RWPE2 (cell line): ENCODE results near the gene IARS2.

Experiments used
- ATAC-seq: fragments of 200-7000 bp; cut with Tn5 transposase; 3 replicates; pipeline ENCODE4 v1.9.1; 2021; ENCODE audit warnings: low read depth
- DNase-seq: peaks from one replicate; pipeline ENCODE4 v3.0.0-alpha.2; 2020; ENCODE audit warnings: low spot score
- H3K27ac ChIP-seq: fragments of 450-650 bp; 2 replicates; pipeline ENCODE4 v1.5.1; 2017; ENCODE audit warnings: mild to moderate bottlenecking; ENCODE audit not compliant: poor library complexity, severe bottlenecking
- H3K27me3 ChIP-seq: fragments of 250-450 bp; sonication (Bioruptor Pico); 2 replicates; pipeline ENCODE4 v1.5.1; 2021; ENCODE audit warnings: mild to moderate bottlenecking, moderate library complexity; ENCODE audit not compliant: insufficient read depth, poor library complexity, severe bottlenecking
- H3K36me3 ChIP-seq: fragments of 250-450 bp; sonication (Bioruptor Pico); 2 replicates; pipeline ENCODE4 v1.5.1; 2020; ENCODE audit warnings: low read depth, mild to moderate bottlenecking, moderate library complexity
- H3K4me1 ChIP-seq: fragments of 250-450 bp; sonication (Bioruptor Pico); 2 replicates; pipeline ENCODE4 v1.5.1; 2021; ENCODE audit warnings: mild to moderate bottlenecking, moderate library complexity; ENCODE audit not compliant: insufficient read depth, poor library complexity, severe bottlenecking
- H3K4me3 ChIP-seq: fragments of 250-450 bp; sonication (Bioruptor Pico); 2 replicates; pipeline ENCODE4 v1.5.1; 2021; ENCODE audit warnings: mild to moderate bottlenecking, moderate library complexity; ENCODE audit not compliant: severe bottlenecking
- H3K9me3 ChIP-seq: fragments of 250-450 bp; sonication (Bioruptor Pico); 2 replicates; pipeline ENCODE4 v1.5.1; 2021; ENCODE audit warnings: mild to moderate bottlenecking, moderate library complexity; ENCODE audit not compliant: severe bottlenecking
- TF ChIP-seq, protein P1 (sequence below): fragments of 450-650 bp; IDR thresholded peaks from one replicate; pipeline ENCODE4 v1.5.1; 2017; ENCODE audit warnings: mild to moderate bottlenecking, moderate library complexity; ENCODE audit not compliant: poor library complexity, severe bottlenecking

Gene IARS2

DNA sequence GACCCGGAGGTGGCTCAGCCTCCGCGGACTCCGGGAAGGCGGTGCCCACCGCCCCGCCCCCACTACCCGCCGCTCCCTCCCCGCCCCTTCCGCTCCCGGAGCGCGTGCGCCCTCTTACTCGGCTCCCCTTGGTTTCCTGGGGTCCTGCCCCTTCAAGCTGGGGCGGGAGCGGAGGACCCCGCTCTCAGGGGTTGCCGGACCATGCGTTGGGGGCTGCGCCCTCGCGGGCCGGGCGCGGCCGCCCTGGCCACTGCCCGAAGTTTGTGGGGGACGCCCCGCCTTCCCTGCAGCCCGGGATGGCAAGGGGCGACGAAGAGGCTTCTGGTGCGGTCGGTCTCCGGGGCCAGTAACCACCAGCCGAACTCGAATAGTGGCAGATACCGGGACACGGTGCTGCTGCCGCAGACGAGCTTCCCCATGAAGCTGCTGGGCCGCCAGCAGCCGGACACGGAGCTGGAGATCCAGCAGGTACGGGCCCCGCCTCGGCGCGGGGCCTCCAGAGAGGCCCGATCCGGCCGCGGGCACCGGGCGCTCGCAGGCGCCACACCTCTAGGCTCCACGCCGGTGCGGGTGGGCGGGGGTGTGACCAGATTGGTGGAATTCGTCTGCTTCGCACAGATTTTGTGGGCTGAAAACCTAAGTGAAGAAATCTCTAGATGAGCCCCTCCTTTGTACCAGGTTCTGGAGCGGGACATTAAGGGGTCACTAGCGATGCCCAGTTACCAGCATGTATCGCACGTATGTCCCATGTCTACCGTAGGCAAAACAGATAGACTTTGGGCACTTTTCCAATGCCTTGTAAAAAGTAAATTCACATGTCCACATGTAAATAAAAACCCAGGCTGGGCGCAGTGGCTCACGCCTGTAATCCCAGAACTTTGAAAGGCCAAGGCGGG is at the start of gene IARS2:
TSS of gene IARS2 (plus strand) at position 117 of the 896 bp plus-strand sequence. CDS start at position 202, 85 bp downstream.
- Histone ChIP-seq H3K27me3 (no peaks in the 10 kb centered on the region), H3K9me3 (no peaks in the 10 kb centered on the region), H3K36me3 (peaks cover 13% of the 10 kb centered on the region), H3K4me1 (no peaks in the 10 kb centered on the region), H3K4me3 (peak within 1 kb of the TSS; percentile 65), H3K27ac (peak within 1 kb of the TSS; percentile 49)
- TF ChIP-seq, protein P1, sequence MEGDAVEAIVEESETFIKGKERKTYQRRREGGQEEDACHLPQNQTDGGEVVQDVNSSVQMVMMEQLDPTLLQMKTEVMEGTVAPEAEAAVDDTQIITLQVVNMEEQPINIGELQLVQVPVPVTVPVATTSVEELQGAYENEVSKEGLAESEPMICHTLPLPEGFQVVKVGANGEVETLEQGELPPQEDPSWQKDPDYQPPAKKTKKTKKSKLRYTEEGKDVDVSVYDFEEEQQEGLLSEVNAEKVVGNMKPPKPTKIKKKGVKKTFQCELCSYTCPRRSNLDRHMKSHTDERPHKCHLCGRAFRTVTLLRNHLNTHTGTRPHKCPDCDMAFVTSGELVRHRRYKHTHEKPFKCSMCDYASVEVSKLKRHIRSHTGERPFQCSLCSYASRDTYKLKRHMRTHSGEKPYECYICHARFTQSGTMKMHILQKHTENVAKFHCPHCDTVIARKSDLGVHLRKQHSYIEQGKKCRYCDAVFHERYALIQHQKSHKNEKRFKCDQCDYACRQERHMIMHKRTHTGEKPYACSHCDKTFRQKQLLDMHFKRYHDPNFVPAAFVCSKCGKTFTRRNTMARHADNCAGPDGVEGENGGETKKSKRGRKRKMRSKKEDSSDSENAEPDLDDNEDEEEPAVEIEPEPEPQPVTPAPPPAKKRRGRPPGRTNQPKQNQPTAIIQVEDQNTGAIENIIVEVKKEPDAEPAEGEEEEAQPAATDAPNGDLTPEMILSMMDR: no peak
- DNase-seq (peak; percentile 44), ATAC-seq (peak; percentile 70)

DNA sequence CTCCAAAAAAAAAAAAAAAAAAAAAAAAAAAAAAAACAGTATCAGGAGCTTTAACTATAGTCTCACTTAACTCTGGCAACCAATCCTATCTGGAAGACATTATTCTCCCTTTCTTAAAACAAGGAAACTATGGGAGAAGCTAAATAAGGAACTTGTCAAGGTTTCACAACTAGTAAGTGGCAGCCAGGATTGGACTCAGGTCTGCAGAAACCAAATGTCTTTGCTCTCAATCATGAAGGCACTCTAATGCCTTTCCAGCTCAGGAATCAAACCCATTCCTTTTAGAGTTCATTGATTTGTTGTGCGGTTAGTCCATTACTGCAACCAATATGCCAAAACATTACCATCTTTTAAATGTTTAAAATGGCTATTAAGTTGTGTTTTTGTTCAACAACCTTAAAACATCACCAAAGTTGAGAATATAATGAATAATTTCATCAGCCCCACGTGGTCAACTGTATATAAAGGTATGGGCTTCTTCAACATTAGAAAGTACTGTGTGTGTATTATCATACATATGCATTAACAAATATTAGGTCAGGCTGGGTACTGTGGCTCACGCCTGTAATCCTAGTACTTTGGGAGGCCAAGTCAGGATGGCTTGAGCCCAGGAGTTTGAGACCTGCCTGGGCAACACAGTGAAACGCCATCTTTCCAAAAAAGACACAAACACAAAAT is 49.1 kb upstream of the IARS2 start:
- TF ChIP-seq, protein P1: no peak
- ATAC-seq (no peak), DNase-seq (no peak)
- H3K27ac ChIP-seq: no peak overlapping the region
- H3K36me3 ChIP-seq: peaks cover 6% of the 10 kb centered on the region
- no peaks in the 10 kb centered on the region for H3K27me3 ChIP-seq
- H3K4me3 ChIP-seq: peak overlapping the region; percentile 76
- H3K9me3 ChIP-seq: no peaks in the 10 kb centered on the region
- peaks cover 4% of the 10 kb centered on the region for H3K4me1 ChIP-seq

DNA sequence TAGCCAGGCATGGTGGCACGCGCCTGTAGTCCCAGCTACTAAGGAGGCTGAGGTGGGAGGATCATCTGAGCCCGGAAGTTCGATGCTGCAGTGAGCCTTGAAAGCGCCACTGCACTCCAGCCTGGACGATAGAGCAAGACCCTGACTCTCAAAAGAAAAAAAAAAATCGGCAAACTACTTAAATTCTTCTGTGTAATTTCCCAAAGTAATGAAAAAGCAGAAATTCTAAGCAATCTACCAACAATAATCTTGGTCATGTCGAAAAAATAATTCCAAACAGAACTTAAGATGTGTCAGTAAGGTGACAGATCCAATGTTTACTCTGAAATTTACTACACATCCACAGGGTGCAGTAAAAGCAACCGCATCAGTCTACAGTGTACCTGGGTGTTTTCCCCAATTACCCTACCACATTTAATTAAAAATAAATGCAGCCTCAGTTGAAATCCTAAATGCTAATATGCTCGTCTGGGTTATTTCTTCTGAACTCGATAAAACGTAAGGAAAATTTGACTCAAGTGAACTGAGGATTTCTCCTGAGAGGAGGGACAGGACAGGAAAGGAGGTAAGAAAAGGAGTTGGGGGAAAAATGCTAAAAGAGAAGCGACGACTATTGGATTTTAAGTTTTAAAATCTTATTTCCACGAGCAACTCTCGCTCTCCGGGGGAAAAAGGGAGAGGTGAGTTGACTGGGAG is 48.4 kb upstream of the IARS2 start:
- TF ChIP-seq, protein P1: no peak
- no peak for DNase-seq
- H3K27me3 ChIP-seq: no peaks in the 10 kb centered on the region
- peak overlapping the region; percentile 45 for H3K27ac ChIP-seq
- no peaks in the 10 kb centered on the region; the same call in 1 of the 2 replicates for H3K36me3 ChIP-seq
- H3K4me1 ChIP-seq: peaks cover 4% of the 10 kb centered on the region
- H3K9me3 ChIP-seq: no peaks in the 10 kb centered on the region
- H3K4me3 ChIP-seq: peak overlapping the region; percentile 76
- no peak for ATAC-seq

DNA sequence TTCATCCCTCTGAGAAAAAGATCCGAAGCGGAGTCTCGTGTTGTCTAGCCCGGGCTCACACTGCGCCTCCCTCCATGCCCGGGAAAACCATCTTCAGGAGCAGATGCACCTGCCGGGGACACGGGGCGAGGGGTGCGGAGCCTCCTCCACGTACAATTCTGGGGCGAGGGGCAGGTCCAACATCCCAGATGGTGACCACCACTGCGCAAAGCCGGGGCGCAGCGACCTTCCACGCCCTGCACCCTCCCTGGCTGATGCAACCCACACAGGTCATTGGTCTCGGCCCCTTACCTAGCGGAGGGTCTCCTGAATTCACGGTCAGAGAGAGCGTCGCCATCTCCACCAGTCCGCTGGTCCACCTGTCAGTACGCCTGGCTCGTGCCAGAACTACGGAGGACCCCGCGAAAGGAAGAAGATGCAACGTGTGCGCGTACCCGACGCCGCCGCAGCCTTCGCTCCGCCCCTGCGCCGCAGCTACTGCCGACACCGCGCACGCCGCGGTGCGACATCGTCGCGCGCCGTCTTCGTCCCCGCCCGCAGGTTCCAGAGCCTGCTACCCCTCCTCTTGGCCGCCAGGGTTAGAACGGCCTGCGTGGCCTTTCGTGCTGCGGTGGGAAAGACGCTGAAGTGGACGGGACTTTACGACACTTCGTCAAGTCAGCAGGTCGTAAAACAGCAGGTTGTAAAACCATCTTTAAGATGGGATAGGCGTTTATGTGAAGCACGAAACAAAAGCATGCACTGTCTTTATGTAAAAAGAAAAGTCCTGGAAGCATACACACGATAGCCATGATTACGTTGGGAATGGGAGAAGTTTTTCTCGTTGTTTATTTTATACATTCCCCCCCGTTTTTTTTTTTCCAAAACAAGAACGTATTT is 47.6 kb upstream of the IARS2 start, which contains the start of gene EPRS1:
TSS of gene EPRS1 (minus strand) at position 454 of the 879 bp plus-strand sequence. CDS start at position 337, 117 bp downstream.
- ATAC-seq (peak; percentile 98), DNase-seq (peak; percentile 82)
- TF ChIP-seq, protein P1: peak; percentile 39
- Histone ChIP-seq H3K9me3 (no peaks in the 10 kb centered on the region), H3K4me1 (peaks cover 4% of the 10 kb centered on the region), H3K4me3 (peak within 1 kb of the TSS; percentile 76), H3K36me3 (no peaks in the 10 kb centered on the region; the same call in 1 of the 2 replicates), H3K27me3 (no peaks in the 10 kb centered on the region), H3K27ac (peak within 1 kb of the TSS; percentile 45)
